Medulla oblongata (tissue), 1 donor: Measurements from ENCODE around the gene ABHD8.

Experiments
- DNase-seq: peaks from one replicate; pipeline ENCODE4 v3.0.0-alpha.2; 2015; ENCODE audit errors: extremely low spot score

Gene ABHD8

DNA sequence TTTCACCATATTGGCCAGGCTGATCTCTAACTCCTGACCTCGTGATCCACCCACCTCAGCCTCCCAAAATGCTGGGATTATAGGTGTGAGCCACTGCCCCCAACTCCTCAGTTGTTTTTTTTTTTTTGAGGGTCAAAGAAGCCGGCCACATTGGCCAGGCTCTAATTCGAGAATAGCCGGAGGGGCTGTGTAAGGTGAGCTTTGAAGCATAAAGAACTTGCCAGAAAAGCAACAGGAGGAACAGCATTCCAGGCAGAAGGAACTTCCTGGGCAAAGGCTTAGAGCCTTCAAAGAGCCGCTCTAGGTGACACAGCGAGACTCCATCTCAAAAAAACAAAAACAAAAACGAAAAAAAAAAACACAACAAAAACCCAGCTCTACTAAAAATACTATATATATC, 37.2 kb downstream of the ABHD8 start:
- DNase-seq = no peak

GRCh38 chr19:17264641-17264979, 38.6 kb downstream of the ABHD8 start, which contains the start of gene USHBP1:
Gene USHBP1 (minus strand): TSS chr19:17264745. CDS start chr19:17264299, 446 bp downstream.
- DNase-seq = no peak

DNA sequence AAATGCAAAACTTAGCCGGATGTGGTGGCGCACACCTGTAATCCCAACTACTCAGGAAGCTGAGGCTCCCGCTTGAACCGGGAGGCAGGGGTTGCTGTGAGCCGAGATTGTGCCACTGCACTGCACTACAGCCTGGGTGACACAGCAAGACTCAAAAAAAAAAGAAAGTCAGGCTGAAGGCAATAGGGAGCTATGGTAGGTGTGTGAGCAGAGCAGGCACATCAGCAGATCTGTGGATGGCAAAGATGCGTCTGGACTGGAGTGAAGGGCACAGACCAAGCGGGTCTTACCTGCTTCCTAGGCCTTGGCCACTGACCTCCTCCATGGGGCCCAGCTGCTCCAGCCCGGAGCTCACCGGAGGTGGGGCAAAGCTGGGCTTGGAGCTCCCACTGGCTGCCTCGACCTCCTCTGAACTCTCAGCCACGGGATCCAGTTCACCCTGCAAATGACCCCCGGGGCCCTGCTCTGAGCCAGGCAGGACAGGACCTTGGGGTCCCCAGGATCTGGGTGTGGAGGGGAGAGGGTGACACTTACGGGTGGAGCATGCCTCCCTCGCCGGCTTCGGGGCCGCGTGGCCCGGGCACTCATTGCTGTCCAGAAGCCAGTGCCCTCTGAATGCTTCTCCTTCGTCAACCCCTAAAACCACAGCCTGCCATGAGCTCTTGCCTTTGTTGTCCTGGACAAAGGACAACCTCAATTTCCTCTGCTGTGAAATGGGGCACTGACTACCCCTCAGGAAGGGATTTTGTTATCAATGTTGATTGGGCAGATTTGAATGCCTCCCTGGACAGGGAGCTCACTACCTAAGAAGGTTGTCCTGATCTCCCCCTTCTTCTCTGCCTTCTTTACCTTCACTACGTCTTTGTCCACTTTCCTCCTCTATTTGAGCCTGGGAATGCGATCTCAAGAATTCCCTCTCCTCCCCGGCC, 39.2 kb downstream of the ABHD8 start:
- DNase-seq = no peak

DNA sequence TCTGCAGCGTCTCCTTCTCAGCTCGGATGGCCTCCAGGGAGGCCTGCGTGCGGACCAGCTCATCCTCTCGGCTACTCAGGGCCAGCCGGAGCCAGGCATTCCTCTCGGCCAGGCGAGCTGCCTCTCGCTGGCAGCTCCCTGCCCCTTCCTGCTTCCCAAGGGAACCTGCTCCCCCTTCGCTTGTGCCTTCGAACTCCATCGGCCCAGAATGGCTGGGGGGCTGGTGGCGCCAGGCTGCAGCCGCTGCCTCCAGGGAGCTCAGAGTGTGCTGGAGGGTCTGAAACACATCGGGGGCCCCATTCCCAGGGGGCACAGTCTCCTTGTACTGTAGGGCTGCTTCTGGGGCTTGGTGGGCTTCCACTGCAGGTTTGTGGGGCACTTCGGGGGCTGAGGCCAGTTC, 40.7 kb downstream of the ABHD8 start:
- DNase-seq = no peak

DNA sequence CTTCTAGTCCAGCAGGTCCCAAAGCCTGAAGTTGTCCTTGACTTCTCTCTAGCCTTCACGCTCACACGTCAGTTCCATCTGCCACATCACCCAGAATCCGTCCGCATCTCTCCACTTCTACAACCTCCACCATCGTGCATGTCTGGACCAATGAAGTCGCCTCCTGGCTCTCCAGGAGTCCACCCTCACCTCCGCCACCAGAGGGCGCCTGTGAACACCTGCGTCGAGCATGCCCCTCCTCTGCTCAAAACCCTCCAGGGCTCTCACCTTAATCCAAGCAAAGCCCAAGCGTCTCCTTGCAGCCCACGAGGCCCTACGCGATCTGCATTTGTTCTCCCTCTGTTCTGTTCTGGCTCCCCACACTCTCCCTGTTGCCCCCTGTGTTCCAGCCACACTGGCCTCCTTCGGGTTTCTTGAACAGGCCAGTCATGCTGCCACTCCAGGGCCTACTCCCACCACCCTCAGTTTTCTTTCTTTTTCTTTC, 42.3 kb downstream of the ABHD8 start:
- peak; percentile 67 for DNase-seq

- no peak for DNase-seq
These were observed 43.3 kb downstream of the ABHD8 start for GRCh38 chr19:17259934-17260333.

GRCh38 chr19:17259118-17259780, 44.0 kb downstream of the ABHD8 start:
- DNase-seq = no peak

DNA sequence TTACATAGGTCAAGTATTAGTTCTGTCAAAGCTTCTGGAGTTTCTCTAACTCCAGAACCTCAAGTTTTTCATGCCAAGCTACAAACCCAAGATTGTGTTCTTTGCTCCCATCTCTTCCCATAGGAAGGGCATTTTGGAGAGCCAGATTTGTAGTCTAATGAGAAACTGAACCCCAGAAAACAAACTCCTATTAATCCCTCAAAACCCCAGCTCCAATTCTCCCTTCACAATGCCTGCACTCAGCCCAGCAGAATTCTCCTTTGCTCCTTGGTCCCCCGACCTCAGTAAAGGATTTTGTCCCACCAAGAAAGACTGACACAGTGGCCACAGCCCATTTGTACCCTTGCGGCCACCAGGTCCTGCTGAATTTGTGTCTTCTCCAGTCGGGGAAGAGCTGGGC, 47.1 kb downstream of the ABHD8 start:
- DNase-seq = no peak

DNA sequence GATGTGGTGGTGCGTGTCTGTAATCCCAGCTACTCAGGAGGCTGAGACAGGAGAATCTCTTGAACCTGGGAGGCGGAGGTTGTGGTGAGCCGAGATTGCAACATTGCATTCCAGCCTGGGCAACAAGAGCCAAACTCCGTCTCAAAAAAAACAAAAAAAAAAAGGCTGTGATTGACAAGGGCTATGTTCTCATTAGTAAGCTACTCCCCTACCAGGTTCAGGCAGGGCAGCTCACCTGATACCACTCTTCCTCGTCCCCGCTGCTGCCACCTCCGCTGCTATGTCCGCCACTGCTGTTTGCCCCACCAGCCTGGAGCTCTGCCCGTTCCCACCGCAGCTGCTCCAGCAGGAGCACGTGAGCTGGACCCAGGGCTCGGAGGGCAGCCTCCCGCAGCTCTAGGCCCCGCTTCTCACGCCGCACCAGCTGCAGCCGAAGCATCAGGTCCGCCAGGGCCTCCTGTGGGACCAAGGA, 48.0 kb downstream of the ABHD8 start:
- no peak for DNase-seq

- no peak for DNase-seq
These were observed 48.6 kb downstream of the ABHD8 start for GRCh38 chr19:17254636-17255035.

DNA sequence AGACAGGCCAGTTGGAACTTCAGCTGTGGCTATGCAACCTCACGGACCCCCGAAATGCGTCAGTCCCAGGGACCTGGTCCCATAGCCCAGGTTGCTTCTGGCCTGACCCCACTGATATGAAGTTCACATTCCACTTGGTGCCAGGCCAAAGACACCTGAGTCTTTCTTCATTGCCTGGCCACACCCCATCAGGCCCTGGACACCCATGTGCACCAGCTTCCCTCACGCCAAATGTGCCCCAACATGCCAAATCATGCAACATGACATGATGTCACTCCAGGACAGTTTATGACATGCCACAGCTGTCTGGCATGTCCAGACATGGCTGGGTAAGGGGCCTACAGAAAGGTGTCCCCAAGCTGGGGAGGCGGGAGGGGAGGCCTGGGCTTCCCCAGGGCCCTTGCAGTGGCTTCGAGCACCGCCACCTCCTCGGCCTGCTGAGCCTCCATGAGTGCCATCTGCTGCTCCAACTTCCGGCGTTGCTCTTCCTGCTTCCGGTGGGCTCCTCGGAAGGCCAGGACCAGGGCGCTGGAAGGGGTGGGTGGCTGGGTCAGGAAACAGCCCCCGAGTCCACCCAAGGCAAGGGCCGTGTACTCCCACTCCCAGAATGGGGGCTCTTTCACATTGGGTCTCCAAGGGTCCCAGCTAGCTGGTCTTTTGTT, 53.2 kb downstream of the ABHD8 start:
- DNase-seq = no peak

DNA sequence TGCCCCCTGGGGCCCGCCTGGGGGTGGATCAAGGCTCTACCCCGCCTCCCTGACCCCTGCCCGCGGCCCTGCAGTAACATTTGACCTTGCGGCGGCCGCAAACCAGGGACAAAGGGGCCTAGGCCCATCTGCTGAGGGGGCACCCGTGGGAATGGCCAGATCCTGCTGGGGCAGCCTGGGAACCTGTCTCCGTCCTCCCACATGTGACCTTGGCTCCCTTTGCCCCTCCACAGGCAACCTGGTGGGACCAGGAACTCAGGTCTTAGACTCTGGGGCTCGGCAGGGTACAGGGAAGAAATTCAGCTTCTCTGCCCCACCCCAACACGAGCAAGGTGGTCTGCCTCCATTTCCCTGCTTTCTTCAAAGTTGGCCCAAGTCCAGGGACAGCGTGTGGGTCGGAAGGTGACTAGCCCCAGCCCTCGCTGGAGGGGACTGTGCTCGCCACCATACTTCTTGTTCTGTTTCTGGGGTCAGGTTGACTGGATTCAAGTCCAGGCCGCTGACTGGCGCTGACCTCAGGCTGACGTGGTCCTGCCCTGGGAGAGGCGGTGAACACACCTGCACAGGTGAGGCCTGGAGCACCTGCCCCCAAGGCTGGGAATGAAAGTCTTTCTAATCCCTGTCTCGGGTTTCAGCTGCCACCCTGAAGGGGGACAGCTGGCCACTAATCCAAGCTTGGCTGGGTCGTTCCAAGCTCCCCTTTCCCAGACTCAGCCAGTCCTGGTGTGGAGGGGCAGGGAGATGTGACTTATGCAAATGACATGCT, 55.0 kb downstream of the ABHD8 start:
- DNase-seq = no peak

DNA sequence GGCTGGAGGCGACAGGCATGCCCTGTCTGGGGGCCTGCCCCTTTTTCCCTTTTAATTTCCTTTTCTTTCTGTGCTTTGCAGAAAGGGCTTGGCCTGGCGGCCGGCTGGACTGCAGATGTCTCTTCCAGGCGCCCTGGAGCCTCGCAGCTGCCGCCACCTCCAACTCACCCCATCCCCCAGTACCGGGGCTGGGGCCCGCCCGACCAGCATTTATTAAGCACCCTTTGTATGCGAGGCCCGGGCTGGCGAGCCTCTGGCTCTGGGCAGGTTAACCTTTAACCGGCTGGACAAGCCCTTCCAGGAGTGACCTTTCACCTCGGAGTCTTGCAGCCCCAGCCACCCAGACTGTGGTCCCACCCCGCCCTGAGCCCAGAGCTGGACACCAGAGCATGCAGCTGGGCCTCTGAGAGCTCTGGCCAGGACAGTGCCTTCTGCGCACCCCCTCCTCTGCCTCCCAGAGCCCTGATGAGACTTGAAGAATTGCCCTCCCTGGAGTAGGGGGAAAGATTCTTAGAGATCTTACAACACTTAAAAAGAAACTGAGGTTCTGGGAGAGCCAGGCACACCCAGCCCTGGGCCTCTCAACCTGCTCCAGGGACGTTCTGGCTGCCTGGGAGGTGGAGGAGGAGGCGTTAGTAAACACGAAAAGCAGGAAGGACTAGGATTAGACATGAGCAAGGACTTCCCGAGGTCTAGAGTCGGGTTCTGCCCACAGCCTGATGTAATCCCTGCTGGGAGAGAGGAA, 56.4 kb downstream of the ABHD8 start:
- no peak for DNase-seq

- DNase-seq = no peak
These were observed 57.7 kb downstream of the ABHD8 start, which contains the start of gene NR2F6 for GRCh38 chr19:17245535-17245984. Gene NR2F6 (minus strand): TSS chr19:17245919. CDS start chr19:17245220, 699 bp downstream.

GRCh38 chr19:17244618-17245534, 58.3 kb downstream of the ABHD8 start:
- no peak for DNase-seq

- no peak for DNase-seq
These were observed 59.2 kb downstream of the ABHD8 start for GRCh38 chr19:17243830-17244617.

DNA sequence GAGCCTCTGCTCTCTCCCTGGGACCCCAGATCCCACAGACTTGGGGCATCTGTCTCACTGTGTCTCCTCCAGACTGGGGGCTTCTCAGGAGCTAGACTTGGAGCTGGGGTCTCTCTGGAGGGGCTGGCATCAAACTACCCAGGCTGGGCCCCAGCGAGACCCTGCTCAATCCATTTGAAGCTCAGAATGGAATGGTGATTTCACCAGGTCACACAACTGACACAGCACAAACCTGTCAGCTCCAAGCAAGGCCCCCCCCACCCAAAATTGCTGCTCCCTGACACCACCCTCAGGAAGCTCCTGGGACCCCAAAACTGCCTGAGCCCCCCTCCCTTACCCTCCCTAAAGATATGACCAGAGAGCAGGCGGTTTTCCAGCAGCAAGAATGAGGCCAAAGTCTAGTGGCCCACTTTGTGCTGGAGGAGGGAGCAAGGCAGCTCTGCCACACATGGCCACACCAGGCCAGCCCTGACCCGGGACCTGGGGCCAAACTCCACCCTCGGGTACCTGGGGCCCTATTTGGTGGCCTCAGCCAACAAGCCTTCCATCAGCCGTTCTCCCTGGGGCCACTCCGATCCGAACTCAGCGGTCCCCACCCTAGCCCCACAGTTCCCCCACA, 59.9 kb downstream of the ABHD8 start:
- no peak for DNase-seq
